Heart right ventricle (tissue), 16 donors: ENCODE measurements around the gene TMEM259. TPM values are rescaled to one million over a fixed set of nuclear protein-coding genes. Genes with fewer than 3 reads are reported as not detected.

ENCODE experiments used
- ATAC-seq, 8 donors: fragments of 200-7000 bp; cut with Tn5 transposase; one replicate each; pipeline ENCODE4 v1.9.1; 2020; ENCODE audit warnings: mild to moderate bottlenecking in 8 of 8, moderate library complexity in 8 of 8, moderate number of reproducible peaks in 1 of 8
- DNase-seq, 2 donors: peaks; one replicate each; pipeline ENCODE4 v3.0.0-alpha.2; 2020
- H3K27ac ChIP-seq, 10 donors: fragments of 200-600 bp; sonication (generic) in 2 of 10; one replicate each; pipeline versions ENCODE4 v1.5.0 to v1.8.0; 2020 to 2022; ENCODE audit warnings: mild to moderate bottlenecking in 3 of 10
- H3K27me3 ChIP-seq, 7 donors: fragments of 200-600 bp; one replicate each; pipeline ENCODE4 v1.8.0; 2021 to 2022; ENCODE audit warnings: mild to moderate bottlenecking in 2 of 7
- H3K36me3 ChIP-seq, 9 donors: fragments of 200-600 bp; sonication (generic) in 1 of 9; one replicate each; pipeline versions ENCODE4 v1.5.0 to v1.8.0; 2020 to 2022; ENCODE audit warnings: mild to moderate bottlenecking in 2 of 9
- H3K4me1 ChIP-seq, 9 donors: fragments of 200-600 bp; sonication (generic) in 1 of 9; one replicate each; pipeline versions ENCODE4 v1.5.0 to v1.8.0; 2020 to 2022; ENCODE audit warnings: mild to moderate bottlenecking in 4 of 9
- H3K4me3 ChIP-seq, 10 donors: fragments of 200-600 bp; sonication (generic) in 2 of 10; one replicate each; pipeline versions ENCODE4 v1.5.0 to v1.8.0; 2020 to 2022; ENCODE audit warnings: mild to moderate bottlenecking in 7 of 10, moderate library complexity in 2 of 10
- H3K9me3 ChIP-seq, 11 donors: fragments of 200-600 bp in 10 of 11; sonication (generic) in 2 of 11; one replicate each; pipeline versions ENCODE4 v1.5.0 to v1.8.0; 2013 to 2022; ENCODE audit warnings: mild to moderate bottlenecking in 2 of 11, control low read depth in 1 of 11, moderate library complexity in 1 of 11
- WGBS, 2 donors: extraction: QIAGEN DNeasy Blood & Tissue Kit; methylation state at CpG; one replicate each; pipeline ENCODE4 v1.1.7; 2013; ENCODE audit warnings: inconsistent platforms in 1 of 2; 5-methylcytosine and 5-hydroxymethylcytosine counted together
- intact Hi-C, 10 donors: fragments of 100-400 bp; cut with DNase I; formaldehyde crosslinking; loops; one replicate each; pipeline versions ENCODE4 v1.11.1 to v1.14.2; 2022
- polyA plus RNA-seq, 2 donors: library from polyadenylated mRNA; stranded (reverse); fragments of 200-250 nt; gene quantifications; one replicate each; pipeline ENCODE4 v1.2.3, GENCODE V29; 2013
- total RNA-seq, 10 donors: library from RNA; stranded (reverse); fragmentation: NEBNext Ultra II Directional in 3 of 10; extraction: Animal tissue kit (Norgen Biotek cat#: 25700) in 3 of 10; gene quantifications; one replicate each; pipeline versions ENCODE4 v1.2.1 to v1.2.4, GENCODE V29; 2021 to 2023
- TF ChIP-seq, protein P1 (sequence below), 9 donors: fragments of 200-600 bp; sonication (generic) in 2 of 9; IDR thresholded peaks; one replicate each; pipeline versions ENCODE4 v1.5.0 to v1.8.0; 2021 to 2022; ENCODE audit warnings: antibody characterized with exemption in 9 of 9, mild to moderate bottlenecking in 5 of 9, moderate library complexity in 1 of 9
- donor health status: Arrhythmogenic right ventricular cardiomyopathy.
- donor health status: ischemic (EF 13 %, LVEDD 7.1; RV severe dilation, severe dysfunction).
- donor health status: healthy with polysubstance abuse.
- donor health status: DM: no; HTN: yes; CAD: no.
- donor health status: DM: no; HTN: no; CAD: no.
- donor health status: ischemic (EF 25% LVEDD 6.9; RV normal size, moderate dysfunction).
- donor health status: ischemic (EF 25% LVEDD 5.7; RV mildly dilated, moderate dysfunction).
- donor health status: healthy.
- donor health status: DM: yes; HTN: yes; CAD: no.
- donor health status: Ischemic cardiomyopathy.
- donor health status: ischemic (EF 35%, LVEDD 5.7; RV mildly dilated, moderate dysfunction).
- donor health status: nonischemic (EF 11% LVEDD 7.7; RV severe dilation, severe dysfunction).
- donor health status: DM: yes; HTN: yes; CAD: no.
- donor health status: PGD.
- donor health status: ischemic (EF 29% LVEDD 5.4; RV normal size, mild dysfunction).
- donor health status: nonischemic (EF 23%, LVEDD 6.1; RV moderate dilation, normal function).

The TMEM259 gene
- total and polyA plus RNA-seq, 12 donors, result 94.3 to 289 (median 114) TPM

DNA sequence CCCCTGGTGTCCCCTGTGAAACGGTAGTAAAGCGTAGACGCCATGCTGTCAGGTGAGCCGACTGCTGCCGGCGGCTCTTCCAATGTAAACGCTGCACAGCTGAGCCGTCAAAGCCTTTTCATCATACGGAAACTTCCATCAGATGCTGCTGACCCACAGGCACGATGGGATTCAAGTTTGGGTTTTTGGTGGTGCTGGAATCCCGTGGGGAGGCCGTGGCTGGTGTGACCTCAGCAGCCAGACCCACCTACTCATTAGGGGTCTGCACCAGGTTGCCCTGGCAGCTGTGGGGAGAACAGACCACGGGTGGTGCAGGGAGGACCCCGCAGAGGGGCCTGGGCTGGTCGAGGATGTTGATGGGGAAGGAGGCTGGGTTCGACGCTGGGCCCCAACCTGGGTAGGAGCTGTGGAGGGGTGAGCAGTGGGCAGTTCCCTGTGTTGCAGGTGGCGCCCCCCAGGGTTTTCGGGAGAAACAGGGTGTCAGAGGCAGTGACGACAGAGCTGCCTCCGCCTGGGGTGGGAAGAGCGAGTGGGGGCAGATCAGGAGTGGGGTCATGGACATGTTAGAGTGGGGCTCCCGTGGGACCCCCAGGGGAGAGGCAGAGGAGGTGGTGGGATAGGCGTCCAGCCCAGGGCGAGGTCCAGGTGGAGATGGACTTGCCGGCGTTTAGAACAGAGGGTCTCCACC, 14.1 kb downstream of the TMEM259 start:
- 79 to 86% methylated on average over 27 of the region's 27 CpGs for WGBS, 2 donors
- H3K4me1 ChIP-seq, result peaks cover 0 to 9% (median 0%) of the 10 kb centered on the region in 9 donors
- H3K27me3 ChIP-seq, result peaks cover 0 to 20% (median 5%) of the 10 kb centered on the region in 7 donors
- H3K4me3 ChIP-seq, result no peak overlapping the region
- intact Hi-C loops, result no loop called here
- TF ChIP-seq, protein P1, sequence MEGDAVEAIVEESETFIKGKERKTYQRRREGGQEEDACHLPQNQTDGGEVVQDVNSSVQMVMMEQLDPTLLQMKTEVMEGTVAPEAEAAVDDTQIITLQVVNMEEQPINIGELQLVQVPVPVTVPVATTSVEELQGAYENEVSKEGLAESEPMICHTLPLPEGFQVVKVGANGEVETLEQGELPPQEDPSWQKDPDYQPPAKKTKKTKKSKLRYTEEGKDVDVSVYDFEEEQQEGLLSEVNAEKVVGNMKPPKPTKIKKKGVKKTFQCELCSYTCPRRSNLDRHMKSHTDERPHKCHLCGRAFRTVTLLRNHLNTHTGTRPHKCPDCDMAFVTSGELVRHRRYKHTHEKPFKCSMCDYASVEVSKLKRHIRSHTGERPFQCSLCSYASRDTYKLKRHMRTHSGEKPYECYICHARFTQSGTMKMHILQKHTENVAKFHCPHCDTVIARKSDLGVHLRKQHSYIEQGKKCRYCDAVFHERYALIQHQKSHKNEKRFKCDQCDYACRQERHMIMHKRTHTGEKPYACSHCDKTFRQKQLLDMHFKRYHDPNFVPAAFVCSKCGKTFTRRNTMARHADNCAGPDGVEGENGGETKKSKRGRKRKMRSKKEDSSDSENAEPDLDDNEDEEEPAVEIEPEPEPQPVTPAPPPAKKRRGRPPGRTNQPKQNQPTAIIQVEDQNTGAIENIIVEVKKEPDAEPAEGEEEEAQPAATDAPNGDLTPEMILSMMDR (IDR thresholded peaks at IDR 0.05), result no peak
- DNase-seq (no peak), ATAC-seq (no peak)
- H3K27ac ChIP-seq, result no peak overlapping the region
- peaks cover 0 to 31% (median 17%) of the 10 kb centered on the region in 9 donors for H3K36me3 ChIP-seq
- H3K9me3 ChIP-seq, result no peaks in the 10 kb centered on the region

DNA sequence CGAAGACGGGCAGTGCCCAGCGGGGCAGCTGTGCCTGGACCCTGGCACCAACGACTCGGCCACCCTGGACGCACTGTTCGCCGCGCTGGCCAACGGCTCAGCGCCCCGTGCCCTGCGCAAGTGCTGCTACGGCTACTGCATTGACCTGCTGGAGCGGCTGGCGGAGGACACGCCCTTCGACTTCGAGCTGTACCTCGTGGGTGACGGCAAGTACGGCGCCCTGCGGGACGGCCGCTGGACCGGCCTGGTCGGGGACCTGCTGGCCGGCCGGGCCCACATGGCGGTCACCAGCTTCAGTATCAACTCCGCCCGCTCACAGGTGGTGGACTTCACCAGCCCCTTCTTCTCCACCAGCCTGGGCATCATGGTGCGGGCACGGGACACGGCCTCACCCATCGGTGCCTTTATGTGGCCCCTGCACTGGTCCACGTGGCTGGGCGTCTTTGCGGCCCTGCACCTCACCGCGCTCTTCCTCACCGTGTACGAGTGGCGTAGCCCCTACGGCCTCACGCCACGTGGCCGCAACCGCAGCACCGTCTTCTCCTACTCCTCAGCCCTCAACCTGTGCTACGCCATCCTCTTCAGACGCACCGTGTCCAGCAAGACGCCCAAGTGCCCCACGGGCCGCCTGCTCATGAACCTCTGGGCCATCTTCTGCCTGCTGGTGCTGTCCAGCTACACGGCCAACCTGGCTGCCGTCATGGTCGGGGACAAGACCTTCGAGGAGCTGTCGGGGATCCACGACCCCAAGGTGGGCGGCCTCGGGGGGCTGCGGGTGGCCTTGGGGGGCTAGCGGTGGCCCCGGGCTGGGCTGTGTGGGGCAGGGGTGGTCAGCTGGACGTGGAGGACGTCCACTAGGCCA, 15.9 kb downstream of the TMEM259 start:
- H3K27ac ChIP-seq, result no peak overlapping the region
- 88 to 89% methylated on average over 70 of the region's 70 CpGs for WGBS, 2 donors
- TF ChIP-seq, protein P1 (IDR thresholded peaks at IDR 0.05), result no peak
- H3K4me3 ChIP-seq, result no peak overlapping the region
- intact Hi-C loops, result no loop called here
- DNase-seq (no peak), ATAC-seq (no peak)
- peaks cover 0 to 23% (median 12%) of the 10 kb centered on the region in 9 donors for H3K4me1 ChIP-seq
- no peaks in the 10 kb centered on the region for H3K9me3 ChIP-seq
- H3K36me3 ChIP-seq, result peaks cover 0 to 13% (median 1%) of the 10 kb centered on the region in 9 donors
- peaks cover 11 to 37% (median 22%) of the 10 kb centered on the region in 7 donors for H3K27me3 ChIP-seq

DNA sequence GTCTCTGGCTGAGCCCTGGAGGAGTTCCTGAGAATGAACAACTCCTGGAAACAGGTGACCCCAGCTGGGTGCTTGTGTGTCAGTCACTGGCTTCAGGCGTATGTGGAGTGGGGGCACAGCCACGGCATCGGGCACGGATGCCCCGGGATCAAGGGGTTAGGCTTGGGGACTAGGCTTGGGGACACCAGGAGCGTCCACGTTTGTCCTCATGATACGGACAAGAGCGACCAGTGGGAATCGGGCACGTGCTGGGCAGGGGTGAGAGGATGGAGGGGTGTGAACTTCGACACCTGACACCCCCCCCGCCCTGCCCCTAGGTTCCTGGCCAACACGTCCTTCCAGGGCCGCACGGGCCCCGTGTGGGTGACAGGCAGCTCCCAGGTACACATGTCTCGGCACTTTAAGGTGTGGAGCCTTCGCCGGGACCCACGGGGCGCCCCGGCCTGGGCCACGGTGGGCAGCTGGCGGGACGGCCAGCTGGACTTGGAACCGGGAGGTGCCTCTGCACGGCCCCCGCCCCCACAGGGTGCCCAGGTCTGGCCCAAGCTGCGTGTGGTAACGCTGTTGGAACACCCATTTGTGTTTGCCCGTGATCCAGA, 16.6 kb downstream of the TMEM259 start:
- intact Hi-C loops, result no loop called here
- H3K27me3 ChIP-seq, result peaks cover 14 to 44% (median 29%) of the 10 kb centered on the region in 7 donors
- 76% methylated on average over 32 of the region's 32 CpGs for WGBS, 2 donors

More for the DNA sequence above, 16.6 kb downstream of the TMEM259 start:
- ATAC-seq (no peak), DNase-seq (no peak)
- H3K9me3 ChIP-seq, result no peaks in the 10 kb centered on the region
- H3K4me1 ChIP-seq, result peaks cover 0 to 18% (median 12%) of the 10 kb centered on the region in 9 donors
- H3K4me3 ChIP-seq, result no peak overlapping the region
- no peak overlapping the region for H3K27ac ChIP-seq
- peaks cover 0 to 6% (median 0%) of the 10 kb centered on the region in 9 donors for H3K36me3 ChIP-seq
- TF ChIP-seq, protein P1 (IDR thresholded peaks at IDR 0.05), result no peak
